ENCODE data around the gene MAEA. TPM values are rescaled to one million over a fixed set of nuclear protein-coding genes. Genes with fewer than 3 reads are reported as not detected.
A peak's percentile ranks its signal among the peaks of the same experiment; 100 is the strongest.

Gene MAEA
- total RNA-seq: 10 to 100 TPM; 38.4 to 48.4 TPM

DNA sequence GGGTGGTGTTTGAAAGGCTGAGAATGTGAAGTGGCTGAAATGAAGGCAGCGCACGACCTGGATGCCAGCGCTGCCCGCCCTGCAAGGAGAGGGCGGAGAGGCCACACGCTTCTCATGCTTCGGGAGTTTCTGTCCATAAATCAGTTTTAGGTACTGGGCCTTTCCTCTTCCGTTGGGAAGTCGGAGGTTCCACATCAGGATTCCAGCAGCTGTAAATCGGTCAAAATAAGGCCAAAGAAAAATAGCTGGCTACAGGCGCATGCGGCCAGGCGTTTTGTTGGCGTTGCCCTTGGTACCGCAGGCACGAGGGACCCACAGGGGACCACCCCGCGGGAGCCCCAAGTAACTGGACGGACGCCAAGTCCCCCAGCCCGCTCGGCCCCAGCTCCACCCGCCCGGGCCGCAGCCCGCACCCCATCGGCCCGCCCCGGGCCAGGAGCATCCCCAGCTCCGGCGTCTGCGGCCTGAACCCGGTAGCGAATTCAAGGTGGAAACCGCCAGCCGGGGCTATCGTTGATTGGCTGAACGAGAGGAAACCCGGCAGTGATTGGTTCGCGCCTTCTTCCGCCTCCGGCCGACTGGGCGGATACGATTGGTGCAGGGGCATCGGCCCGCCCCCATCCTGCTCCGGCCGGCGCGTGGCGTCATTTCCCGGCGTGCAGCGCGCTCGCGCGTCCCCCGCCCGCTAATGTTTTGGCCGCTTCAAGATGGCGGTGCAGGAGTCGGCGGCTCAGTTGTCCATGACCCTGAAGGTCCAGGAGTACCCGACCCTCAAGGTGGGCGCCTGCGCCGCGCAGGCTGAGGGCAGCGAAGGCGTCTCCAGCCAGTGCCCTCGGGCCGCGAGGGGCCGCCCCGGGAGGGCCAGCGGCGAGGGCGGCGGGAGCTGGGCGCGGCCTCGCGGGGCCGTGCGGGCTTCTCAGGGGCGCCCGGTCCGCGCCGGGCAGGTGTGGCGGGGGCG is at the start of gene MAEA:
TSS of gene MAEA (plus strand) at position 685 of the 958 bp plus-strand sequence. CDS start at position 708, 23 bp downstream.
- DNase-seq: peak; percentile 98
- ATAC-seq (replicated peaks in 1 of 2): peak; percentile 96 to 97
- Mint-ChIP-seq H3K9me3 (peaks cover 2 to 4% of the 10 kb centered on the region in 2 donors), H3K4me1 (ENCODE audit: low read depth) (peaks cover 38% of the 10 kb centered on the region), H3K4me3 (peak within 1 kb of the TSS; percentile 98 to 99), H3K36me3 (ENCODE audit: insufficient read depth in 2 of 2) (peaks cover 8 to 10% of the 10 kb centered on the region in 2 donors), H3K27me3 (ENCODE audit: low read depth) (no peaks in the 10 kb centered on the region), H3K27ac (peak within 1 kb of the TSS; percentile 97)

DNA sequence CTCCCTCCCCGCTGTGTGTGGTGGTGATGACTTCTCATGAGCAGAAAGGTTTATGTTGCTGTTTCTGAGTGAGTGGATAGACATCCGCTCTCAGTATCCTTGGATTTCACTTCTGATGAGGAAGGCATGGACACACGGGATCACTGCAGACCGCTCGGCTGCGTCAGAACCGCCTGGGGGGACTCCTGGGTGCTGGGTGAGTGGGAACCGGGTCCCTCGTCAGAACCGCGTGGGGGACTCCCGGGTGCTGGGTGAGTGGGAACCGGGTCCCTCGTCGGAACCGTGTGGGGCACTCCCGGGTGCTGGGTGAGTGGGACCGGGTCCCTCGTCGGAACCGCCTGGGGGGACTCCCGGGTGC is 49.8 kb upstream of the MAEA start:
- DNase-seq (no peak), ATAC-seq (replicated peaks in 1 of 2) (no peak)
- Mint-ChIP-seq H3K4me1 (ENCODE audit: low read depth) (peaks cover 14% of the 10 kb centered on the region), H3K27ac (peak overlapping the region; percentile 60), H3K36me3 (ENCODE audit: insufficient read depth in 2 of 2) (peaks cover 1 to 8% of the 10 kb centered on the region in 2 donors), H3K4me3 (no peak overlapping the region), H3K9me3 (no peaks in the 10 kb centered on the region), H3K27me3 (ENCODE audit: low read depth) (no peaks in the 10 kb centered on the region)

- DNase-seq: no peak
- Mint-ChIP-seq H3K27ac (no peak overlapping the region), H3K4me3 (no peak overlapping the region), H3K27me3 (ENCODE audit: low read depth) (no peaks in the 10 kb centered on the region), H3K36me3 (ENCODE audit: insufficient read depth in 2 of 2) (peaks cover 1 to 3% of the 10 kb centered on the region in 2 donors), H3K9me3 (no peaks in the 10 kb centered on the region), H3K4me1 (ENCODE audit: low read depth) (peaks cover 24% of the 10 kb centered on the region)
- ATAC-seq (replicated peaks in 1 of 2): no peak
These were observed 48.8 kb upstream of the MAEA start for GRCh38 chr4:1240721-1241465.

- Mint-ChIP-seq H3K4me1 (ENCODE audit: low read depth) (peaks cover 30% of the 10 kb centered on the region), H3K9me3 (no peaks in the 10 kb centered on the region), H3K27me3 (ENCODE audit: low read depth) (no peaks in the 10 kb centered on the region), H3K27ac (no peak overlapping the region), H3K4me3 (no peak overlapping the region), H3K36me3 (ENCODE audit: insufficient read depth in 2 of 2) (peaks cover 1 to 2% of the 10 kb centered on the region in 2 donors)
- ATAC-seq (replicated peaks in 1 of 2): no peak
- no peak for DNase-seq
These were observed 48.2 kb upstream of the MAEA start for GRCh38 chr4:1241466-1241935.

DNA sequence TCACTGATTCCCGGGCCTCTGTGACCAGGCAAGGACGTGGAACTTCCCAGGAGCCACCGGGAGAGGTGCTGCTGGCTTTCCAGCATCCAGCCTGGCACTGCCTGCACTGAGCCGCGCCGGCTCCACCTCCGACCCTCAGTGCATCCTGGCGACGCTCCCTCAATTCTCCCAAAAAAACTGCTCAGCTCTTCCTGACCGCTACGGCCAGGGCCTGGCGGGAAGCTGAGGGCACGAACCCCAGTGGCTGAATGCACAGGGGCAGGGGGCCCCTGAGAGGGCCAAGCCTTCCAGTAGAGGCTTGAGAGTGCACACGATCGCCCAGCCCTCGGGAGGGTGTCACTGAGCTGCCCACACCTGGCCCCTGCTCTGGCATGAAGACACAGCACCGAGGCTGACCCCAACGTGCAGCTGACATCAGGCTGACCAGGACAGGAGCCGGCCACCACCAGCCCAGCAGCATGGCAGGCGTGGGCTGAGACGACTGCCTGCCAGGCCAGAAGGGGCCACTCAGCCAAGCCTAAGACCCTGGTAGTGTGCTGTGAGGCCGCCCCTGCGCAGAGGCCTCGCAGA is 47.7 kb upstream of the MAEA start:
- Mint-ChIP-seq H3K27me3 (ENCODE audit: low read depth) (no peaks in the 10 kb centered on the region), H3K9me3 (no peaks in the 10 kb centered on the region), H3K4me3 (no peak overlapping the region), H3K4me1 (ENCODE audit: low read depth) (peaks cover 35% of the 10 kb centered on the region), H3K27ac (no peak overlapping the region), H3K36me3 (ENCODE audit: insufficient read depth in 2 of 2) (peaks cover 2 to 3% of the 10 kb centered on the region in 2 donors)
- ATAC-seq (replicated peaks in 1 of 2): no peak
- no peak for DNase-seq

GRCh38 chr4:1242506-1243450 is 46.9 kb upstream of the MAEA start:
- peaks cover 2 to 6% of the 10 kb centered on the region in 2 donors for H3K36me3 Mint-ChIP-seq (ENCODE audit: insufficient read depth in 2 of 2)
- H3K4me1 Mint-ChIP-seq (ENCODE audit: low read depth): peaks cover 37% of the 10 kb centered on the region
- no peak overlapping the region for H3K4me3 Mint-ChIP-seq
- H3K27ac Mint-ChIP-seq: peak overlapping the region; percentile 31
- H3K9me3 Mint-ChIP-seq: no peaks in the 10 kb centered on the region
- DNase-seq (no peak), ATAC-seq (replicated peaks in 1 of 2) (no peak)
- H3K27me3 Mint-ChIP-seq (ENCODE audit: low read depth): no peaks in the 10 kb centered on the region

GRCh38 chr4:1243451-1244080 is 46.1 kb upstream of the MAEA start:
- peaks cover 2 to 6% of the 10 kb centered on the region in 2 donors for H3K36me3 Mint-ChIP-seq (ENCODE audit: insufficient read depth in 2 of 2)
- no peak overlapping the region for H3K4me3 Mint-ChIP-seq
- DNase-seq: no peak
- H3K27ac Mint-ChIP-seq: peak overlapping the region; percentile 57
- no peaks in the 10 kb centered on the region for H3K9me3 Mint-ChIP-seq
- H3K27me3 Mint-ChIP-seq (ENCODE audit: low read depth): no peaks in the 10 kb centered on the region
- no peak for ATAC-seq (replicated peaks in 1 of 2)
- peaks cover 37% of the 10 kb centered on the region for H3K4me1 Mint-ChIP-seq (ENCODE audit: low read depth)

- peak overlapping the region in 1 of 2 donors; percentile 57 for H3K4me3 Mint-ChIP-seq
- H3K9me3 Mint-ChIP-seq: no peaks in the 10 kb centered on the region
- ATAC-seq (replicated peaks in 1 of 2): no peak
- peaks cover 37% of the 10 kb centered on the region for H3K4me1 Mint-ChIP-seq (ENCODE audit: low read depth)
- no peak overlapping the region for H3K27ac Mint-ChIP-seq
- H3K27me3 Mint-ChIP-seq (ENCODE audit: low read depth): no peaks in the 10 kb centered on the region
- DNase-seq: no peak
- H3K36me3 Mint-ChIP-seq (ENCODE audit: insufficient read depth in 2 of 2): peaks cover 0 to 6% of the 10 kb centered on the region in 2 donors
These were observed 45.4 kb upstream of the MAEA start for GRCh38 chr4:1244081-1244977.

DNA sequence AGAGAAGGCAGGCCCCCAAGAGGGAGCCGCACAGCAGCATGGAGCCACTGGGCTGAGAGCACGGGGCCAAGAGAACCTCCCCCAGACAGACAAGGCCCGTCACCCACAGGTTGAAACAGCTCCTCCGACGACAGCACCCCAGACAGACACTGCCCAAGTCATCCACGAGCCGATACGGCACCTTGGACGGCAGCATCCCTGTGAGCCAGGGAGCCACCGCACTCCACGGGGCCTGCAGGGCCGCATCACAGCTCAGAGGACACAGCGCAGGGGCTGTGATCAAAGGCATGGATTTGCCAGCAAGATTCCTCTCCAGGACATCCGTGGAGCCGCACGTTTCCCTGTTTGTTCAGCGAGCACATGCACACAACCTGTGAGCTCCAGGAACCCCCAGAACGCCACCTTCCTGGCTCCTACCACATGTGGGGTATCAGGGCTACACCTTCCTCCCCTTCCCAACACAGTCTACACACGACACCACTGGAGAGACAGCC is 44.7 kb upstream of the MAEA start:
- no peak for ATAC-seq (replicated peaks in 1 of 2)
- no peaks in the 10 kb centered on the region for H3K9me3 Mint-ChIP-seq
- peak overlapping the region; percentile 81 for H3K27ac Mint-ChIP-seq
- peak overlapping the region in 1 of 2 donors; percentile 57 for H3K4me3 Mint-ChIP-seq
- no peaks in the 10 kb centered on the region for H3K27me3 Mint-ChIP-seq (ENCODE audit: low read depth)
- peaks cover 0 to 7% of the 10 kb centered on the region in 2 donors for H3K36me3 Mint-ChIP-seq (ENCODE audit: insufficient read depth in 2 of 2)
- no peak for DNase-seq
- H3K4me1 Mint-ChIP-seq (ENCODE audit: low read depth): peaks cover 40% of the 10 kb centered on the region

DNA sequence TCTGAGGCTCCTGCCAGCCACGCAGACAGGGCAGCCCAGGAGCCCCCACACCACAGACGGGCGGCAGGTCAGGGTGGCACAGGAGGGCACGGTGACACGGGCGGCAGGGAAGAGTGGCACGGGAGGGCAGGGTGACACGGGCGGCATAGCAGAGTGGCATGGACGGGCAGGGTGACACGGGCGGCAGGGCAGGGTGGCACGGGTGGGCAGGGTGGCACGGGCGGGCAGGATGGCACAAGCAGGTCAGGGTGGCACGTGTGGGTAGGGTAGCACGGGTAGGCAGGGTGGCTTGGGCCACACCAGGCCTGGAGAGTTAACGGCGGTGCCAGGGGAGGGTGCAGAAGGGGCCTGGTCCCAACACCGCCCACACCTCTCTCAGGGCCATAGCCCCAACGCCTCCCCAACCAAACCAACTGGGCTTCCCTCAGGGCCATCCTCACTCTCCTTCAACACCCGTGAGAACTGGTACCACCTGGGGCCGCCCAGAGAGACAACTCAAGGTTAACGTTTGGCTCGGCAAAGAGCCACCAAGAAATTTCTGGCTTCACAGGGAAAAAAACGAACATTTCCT is 44.1 kb upstream of the MAEA start:
- DNase-seq: no peak
- peaks cover 45% of the 10 kb centered on the region for H3K4me1 Mint-ChIP-seq (ENCODE audit: low read depth)
- ATAC-seq (replicated peaks in 1 of 2): no peak
- peak overlapping the region; percentile 81 for H3K27ac Mint-ChIP-seq
- H3K27me3 Mint-ChIP-seq (ENCODE audit: low read depth): no peaks in the 10 kb centered on the region
- H3K4me3 Mint-ChIP-seq: peak overlapping the region; percentile 92 to 98
- H3K36me3 Mint-ChIP-seq (ENCODE audit: insufficient read depth in 2 of 2): peaks cover 4 to 7% of the 10 kb centered on the region in 2 donors
- H3K9me3 Mint-ChIP-seq: no peaks in the 10 kb centered on the region
